Hypothalamus (tissue), 51 donors: ENCODE data around the gene SP3.
"Not testable (repeated sequence)": the region's sequence is repeated elsewhere in the genome, so short reads cannot be mapped to it uniquely, and the experiment has no call there.

Source experiments
- DNase-seq, 51 donors: peaks; one replicate each; lab custom pipeline; 2025; lab: John Stamatoyannopoulos, UW

The SP3 gene

DNA sequence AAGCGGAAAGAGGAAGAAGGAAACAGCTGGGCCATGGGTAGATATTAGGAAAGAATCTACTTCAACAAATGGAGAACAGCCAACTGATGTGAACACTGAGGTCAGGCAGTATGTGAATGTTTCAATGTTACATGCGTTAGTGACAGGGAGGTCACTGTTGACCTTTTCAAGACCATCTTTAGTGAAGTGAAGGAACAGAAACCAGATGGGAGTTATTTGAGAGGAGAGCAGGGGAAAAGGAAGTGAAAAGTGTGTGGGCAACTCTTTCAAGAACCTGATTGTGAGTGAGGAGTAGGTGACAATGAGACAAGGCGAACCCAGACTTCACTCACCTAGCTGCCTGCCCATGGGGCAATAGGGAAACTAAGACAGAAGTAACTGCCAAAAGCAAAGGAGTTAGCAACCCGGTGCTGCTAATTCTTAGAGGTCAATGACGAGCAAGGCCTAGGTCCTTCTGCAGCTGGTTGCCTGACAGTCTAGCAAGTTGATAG is 67.0 kb downstream of the SP3 start:
- no peak for DNase-seq

- no peak for DNase-seq
These were observed 68.4 kb downstream of the SP3 start for GRCh38 chr2:173896755-173897154.

DNA sequence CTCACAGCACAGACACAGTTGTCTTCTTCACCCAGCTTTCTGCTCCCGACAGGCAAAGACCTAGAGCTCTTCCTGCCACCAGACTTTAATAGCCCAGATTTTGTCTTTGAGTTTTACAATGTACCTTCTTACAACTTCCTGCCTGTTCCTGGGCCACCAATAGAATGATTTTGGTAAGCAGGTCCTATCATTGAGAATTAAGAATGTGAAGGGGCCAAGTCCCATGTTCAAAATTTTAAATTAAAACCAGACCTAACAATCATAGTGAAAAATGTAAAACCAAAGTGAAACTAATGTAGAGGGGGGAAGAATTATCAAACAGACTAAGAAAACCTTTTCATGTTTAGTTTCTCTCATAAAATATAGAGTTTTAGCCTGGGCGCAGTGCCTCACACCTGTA is 72.8 kb downstream of the SP3 start:
- DNase-seq: no peak

DNA sequence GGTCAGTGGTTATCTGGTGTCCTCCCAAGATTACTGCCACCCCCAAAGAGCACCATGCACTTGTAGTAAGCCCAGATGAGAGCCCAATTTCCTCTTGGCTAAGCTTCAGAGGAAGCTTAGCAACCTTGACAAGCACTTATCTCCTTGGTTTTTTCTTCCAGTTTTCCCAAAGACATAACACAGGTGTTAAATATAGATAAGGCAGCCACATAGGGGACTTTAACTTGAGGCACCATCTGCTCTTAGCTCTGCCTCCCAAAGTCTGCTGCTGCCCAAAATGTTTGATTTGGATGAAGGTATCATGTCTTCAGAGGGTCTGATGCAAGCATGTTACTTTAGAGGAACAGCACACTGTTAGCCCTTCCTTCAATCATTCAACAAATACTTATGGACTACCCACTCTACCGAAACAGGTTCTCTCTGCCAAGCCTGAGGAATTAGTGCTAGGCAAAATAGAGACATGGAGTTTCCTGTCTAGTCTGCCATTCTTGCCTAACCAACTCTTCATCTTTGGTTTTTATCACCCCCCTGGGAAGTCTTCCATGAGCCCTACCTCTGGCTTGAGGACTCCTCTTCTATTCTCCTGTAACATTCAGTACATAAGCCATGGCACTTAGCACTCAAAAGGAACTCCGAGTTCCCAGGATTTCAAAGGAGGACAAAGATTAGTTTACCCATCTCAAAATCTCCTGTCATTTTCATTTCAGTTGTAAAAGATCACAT is 73.7 kb downstream of the SP3 start:
- DNase-seq: no peak

DNA sequence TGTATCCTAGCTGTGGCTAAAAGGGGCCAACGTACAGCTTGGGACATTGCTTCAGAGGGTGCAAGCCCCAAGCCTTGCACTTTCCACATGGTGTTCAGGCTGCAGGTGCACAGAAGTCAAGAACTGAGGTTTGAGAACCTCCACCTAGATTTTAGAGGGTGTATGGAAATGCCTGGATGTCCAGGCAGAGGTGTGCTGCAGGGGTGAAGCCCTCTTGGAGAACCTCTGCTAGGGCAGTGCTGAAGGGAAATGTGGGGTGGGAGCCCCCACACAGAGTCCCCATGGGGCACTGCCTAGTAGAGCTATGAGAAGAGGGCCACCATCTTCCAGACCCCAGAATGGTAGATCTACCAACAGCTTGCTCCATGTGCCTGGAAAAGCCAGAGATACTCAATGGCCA is 75.7 kb downstream of the SP3 start:
- DNase-seq: not testable (repeated sequence)

DNA sequence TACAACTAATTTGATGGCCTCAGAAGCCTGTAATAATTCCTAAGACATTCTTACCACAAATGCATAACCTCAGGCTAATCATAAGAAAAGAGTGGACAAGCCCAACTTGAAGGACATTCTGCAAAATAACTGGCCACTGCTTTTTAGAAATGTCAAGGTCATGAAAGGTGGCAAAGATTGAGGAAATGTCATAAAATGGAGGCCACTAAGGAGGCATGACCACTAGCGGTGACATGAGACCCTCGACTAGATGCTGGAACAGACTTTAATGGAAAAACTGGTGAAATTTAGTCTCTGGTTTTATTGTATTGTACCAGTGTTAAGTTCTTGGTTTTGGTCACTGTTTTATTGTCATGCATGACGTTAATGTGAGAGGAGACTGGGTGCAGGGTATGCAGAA is 78.6 kb downstream of the SP3 start:
- DNase-seq: no peak

DNA sequence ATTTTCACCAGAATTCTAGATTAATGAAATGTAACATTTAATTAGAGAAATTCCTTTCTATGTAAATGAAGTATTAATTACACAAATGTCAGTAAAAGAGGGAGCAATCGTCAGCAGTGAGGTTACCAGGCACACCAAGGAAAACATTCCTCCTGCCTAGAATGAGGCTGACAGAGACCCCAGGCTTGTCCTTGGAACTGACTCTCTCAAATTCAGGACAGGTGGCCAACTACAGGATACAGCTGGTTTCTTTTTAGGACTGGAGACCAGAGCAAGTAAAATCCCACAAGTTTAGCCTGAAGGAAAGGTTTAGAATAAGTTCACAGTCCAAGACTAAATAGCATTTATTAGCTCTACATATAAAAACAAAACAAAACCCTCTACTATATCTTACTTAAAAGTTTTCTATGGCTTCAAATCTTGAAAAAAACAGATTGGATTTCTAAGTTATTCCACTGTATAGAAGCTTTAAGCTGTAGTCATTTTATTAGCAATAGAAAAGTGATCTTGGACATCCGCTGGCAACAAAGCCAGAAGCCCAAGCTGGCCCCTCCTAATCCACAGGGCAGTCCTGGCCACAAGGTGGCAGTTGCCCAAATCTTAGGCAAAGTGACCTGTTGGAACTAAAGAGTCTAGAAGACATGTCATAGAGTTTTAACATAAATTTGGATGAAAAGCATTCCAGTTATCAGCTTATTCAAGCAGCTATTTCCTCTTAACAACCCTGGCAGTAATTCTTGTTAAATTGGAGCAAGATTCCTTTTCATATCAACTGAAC is 81.0 kb downstream of the SP3 start:
- DNase-seq: peak in 15 of 51 donors; percentile 1 to 35 (median 11)

GRCh38 chr2:173881886-173882285 is 83.3 kb downstream of the SP3 start:
- no peak for DNase-seq

DNA sequence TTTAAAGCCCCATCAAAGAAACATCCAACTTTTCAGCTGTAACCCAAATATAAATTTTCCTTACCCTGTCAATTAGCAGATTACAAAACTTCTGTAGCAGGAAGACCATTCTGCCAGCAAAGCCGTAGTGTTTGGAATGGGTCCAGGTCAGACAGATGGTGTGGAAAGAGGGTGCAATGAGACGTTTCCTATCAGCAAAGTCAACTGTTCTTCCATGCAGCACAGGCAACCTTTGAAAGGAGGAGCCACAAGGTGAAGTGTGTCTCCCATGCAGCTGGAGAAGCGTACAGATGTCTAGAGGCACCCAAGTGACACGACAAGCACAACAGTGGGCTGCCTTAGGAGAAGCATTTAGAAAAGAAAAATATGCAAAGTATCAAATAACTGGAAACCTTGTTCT is 83.7 kb downstream of the SP3 start:
- no peak for DNase-seq

GRCh38 chr2:173880561-173880960 is 84.6 kb downstream of the SP3 start:
- no peak for DNase-seq

DNA sequence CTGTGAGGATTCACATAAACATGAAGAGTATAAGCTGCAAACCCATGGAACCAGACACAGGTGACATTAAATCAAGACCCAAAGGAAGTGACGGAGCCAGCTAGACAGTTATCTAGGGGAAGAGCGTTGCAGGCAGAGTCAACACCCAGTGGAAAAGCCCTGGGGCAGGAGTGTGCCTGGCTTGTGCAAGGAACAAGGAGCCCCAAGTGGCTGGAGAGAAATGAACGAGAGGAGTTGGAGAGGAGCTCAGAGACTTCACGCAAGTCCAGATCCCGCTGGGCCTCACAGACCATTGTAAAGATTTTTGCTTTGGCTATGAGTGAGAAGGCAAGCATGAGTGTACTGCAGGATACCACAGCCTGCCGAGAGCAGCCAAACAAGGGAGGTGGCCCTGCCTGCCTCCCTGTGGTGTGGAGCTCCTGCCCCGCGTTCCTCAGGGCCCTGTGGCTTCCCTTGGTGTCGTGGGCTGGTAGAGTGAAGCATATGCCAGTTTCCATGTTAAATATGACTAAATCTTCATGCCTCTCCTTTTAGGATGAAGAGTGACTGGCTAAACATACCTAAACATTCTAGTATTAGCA is 88.2 kb downstream of the SP3 start:
- no peak for DNase-seq

DNA sequence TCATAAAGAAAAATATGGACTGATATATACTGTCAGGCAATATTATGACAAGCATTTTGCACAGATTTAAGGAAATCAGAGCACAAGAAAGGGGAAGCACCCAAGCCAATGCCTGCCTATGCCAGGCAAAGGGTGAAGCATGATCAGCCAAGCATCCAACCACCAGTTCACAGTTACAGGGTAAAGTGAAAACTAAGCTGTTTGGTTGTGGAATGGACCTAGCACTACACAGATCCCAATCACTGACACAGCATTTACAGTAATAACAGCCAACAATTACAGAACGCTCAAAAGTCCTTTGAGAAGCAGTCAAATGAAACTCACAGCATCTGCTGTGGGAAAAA is 90.3 kb downstream of the SP3 start:
- no peak for DNase-seq

DNA sequence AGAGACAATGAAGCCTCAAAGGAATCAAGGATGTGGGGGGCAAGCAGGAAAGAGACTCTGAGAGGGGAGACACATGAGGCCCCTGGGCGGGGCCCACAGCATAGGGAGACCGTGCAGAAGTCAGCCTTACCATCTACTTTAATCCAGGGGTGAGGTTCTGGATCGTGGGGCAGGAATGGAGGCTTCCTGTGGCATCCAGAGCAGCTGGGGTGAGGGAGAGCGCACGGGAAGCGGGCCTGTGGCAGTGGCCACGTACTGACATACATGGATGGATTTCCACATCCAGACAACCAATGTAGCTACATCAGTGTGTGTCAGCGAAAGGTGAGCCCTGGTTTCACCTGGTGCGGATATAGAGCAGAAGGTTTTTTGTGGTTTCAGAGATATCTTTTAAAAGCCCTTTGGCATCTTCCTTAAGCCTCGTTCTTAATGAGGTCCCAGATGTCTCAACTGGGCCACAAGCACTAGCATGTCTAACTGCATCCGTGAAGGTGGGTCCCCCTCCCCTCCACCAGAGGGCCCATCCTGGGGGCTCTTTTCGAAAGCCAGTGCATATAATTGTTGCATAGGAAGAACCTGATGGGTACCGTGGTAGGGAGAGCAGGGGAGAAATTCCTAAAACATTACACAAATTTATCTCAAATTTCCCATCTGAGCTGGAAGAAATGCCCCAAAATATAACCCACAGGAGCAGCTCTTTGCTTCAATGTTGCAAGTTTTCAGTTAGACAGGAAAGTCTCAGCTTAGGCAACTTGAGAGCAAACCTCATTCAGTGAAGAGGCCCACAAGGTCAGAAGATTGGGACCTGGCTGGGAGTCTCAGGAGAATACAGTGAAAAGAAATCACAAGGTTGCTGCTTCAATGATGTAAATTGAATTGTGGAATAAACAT is 90.9 kb downstream of the SP3 start:
- DNase-seq: no peak

DNA sequence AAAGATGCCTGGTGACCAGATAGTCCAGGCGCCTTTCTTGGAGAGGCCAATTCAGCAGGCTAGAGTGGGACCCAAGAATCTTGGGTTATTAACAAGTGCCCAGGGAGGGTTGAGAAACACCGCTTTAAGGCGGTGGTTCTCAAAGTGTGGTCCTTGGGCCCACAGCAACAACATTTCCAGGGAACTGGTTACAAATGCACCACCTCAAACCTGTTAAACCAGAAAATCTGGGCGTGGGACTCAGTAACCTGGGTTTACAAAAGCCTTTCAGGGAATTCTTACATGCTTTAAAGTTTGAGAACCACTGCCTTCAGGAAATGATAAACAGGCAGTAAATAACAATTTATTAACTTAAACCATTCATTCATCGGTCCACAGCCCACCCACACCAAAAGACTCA is 92.5 kb downstream of the SP3 start:
- no peak for DNase-seq

- DNase-seq: no peak
These were observed 95.6 kb downstream of the SP3 start for GRCh38 chr2:173869244-173870229.

DNA sequence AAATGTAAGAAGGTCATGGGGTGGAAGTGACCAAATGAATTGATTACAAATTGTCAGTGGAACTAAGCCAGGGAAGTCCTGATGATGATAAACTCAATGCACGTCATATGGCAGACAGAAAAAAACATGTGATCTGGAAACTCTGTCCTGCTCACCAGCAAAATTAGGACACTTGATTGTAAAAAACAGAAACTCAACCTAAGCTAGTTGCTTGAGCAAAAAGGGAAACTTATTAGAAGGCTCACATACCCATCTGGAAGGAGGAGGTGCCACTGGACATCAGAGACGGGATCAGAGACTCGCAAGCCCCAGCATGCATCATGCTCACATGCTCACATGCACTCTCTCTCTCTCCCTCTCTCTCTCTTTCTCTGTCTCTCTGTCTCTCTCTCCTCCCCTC is 96.8 kb downstream of the SP3 start:
- no peak for DNase-seq

DNA sequence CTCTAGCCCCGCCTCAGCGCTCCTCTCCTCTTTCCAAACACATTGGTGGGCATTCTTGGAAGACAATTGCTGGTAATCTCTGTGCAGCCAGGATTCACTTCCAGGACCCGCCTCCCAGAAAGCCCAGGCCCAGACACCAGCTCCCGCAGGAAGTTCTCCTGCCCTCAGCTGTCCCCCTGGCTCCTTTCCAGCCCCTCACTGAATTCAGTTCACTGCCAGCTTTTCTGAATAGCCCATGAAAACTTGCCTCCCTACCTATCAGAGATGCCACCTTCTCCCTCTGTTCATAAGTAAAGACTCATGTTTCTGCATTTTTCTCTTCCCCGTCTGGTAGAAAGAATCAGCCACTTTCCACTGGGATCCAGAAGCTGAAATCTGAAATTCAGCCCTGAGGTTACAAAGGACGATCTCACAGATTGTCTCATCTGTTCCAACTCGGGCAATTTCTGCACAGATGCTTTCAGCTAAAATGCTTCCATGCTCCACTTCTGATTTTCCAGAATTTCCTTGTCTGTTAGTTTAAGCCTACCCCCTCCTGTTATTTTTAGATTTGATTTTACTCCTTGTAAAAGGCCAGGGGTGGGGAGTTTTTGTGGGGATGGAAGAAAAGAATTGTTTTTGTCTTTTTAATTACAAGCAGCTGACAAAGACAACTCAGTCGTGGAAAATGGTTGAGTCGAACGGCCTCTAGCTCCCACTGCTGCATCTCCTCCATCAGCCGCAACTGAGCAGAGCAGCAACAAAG is 98.1 kb downstream of the SP3 start:
- no peak for DNase-seq

DNA sequence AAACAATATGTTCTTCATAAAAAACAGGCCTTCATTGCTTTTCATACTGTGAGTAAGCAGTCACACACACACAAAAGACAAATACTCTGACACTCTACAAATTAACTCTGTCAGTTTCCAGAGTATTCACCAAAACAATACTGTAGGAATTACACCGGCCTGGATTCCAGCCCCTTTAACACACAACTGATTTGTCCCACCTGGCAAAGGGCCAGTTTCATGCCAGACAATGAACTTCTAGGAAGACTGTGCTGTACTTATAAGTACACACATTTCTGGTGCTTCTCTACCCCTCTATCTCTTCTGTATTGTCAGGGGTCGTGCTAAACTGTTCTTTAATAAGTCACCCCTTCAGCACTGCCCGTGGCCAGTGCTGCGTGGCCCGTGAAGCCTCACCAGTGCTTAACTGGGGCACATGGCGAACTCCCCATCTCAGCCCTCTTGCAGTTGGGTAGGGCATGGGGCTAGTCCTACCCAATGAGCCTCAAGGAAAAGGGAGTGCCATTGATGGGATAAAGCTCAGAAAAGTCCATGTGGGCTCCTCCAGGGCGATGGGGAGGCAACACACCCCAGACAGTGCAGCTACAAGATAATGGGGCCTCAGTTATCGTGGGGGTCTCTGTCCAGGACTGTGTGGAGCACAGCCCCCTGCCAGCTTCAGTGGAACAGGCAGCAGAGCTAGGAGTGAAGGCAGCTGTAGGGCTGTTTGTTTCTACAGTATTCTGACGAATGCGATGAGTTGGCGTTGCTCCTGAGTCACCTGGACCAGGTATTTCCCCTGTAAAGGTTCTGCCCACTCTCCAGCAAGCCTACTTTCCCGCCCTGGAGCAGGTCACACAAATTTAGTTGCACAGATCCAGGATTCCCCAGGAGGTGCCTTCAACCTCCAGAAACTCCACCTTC is 99.0 kb downstream of the SP3 start:
- no peak for DNase-seq
